ENCODE measurements around the gene BTBD9.

GRCh38 chr6:38413102-38413800 lies 226.5 kb downstream of the BTBD9 start:
- TF ChIP-seq CTCF (IDR thresholded peaks at IDR 0.05) (no peak), POLR2AphosphoS5 (IDR thresholded peaks at IDR 0.05) (no peak), POLR2A (IDR thresholded peaks at IDR 0.05) (no peak)

Measured in transverse colon (tissue), 4 donors.